CD4-positive, alpha-beta memory T cell (primary cell): ENCODE measurements around the gene PRAC1. TPM values are rescaled to one million over a fixed set of nuclear protein-coding genes. Genes with fewer than 3 reads are reported as not detected.

Experiments used
- CTCF ChIA-PET: fragments of 350-600 bp; sonication (Branson Sonifier 250); formaldehyde crosslinking; loops from one replicate; lab custom pipeline; 2021; ENCODE audit warnings: inconsistent platforms; ENCODE audit not compliant: partially characterized antibody; lab: Charles Lee
- POLR2A ChIA-PET: fragments of 350-600 bp; sonication (Branson Sonifier 250); formaldehyde crosslinking; loops from one replicate; lab custom pipeline; 2021; ENCODE audit not compliant: partially characterized antibody; lab: Charles Lee
- DNase-seq, 5 donors: peaks; one replicate each; pipeline versions ENCODE4 v3.0.0 to v3.0.0-alpha.2; 2020 to 2022; ENCODE audit warnings: mixed read lengths in 1 of 5
- H3K27ac ChIP-seq: one replicate; pipeline ENCODE4 v1.7.0; 2013; ENCODE audit warnings: low read depth, low read length
- H3K27me3 ChIP-seq: 2 replicates; pipeline ENCODE4 v1.7.0; 2013; ENCODE audit warnings: mild to moderate bottlenecking, low read length, moderate library complexity; ENCODE audit not compliant: insufficient read depth
- H3K36me3 ChIP-seq: 2 replicates; pipeline ENCODE4 v1.7.0; 2013; ENCODE audit warnings: mild to moderate bottlenecking, low read length, moderate library complexity; ENCODE audit not compliant: insufficient read depth
- H3K4me1 ChIP-seq: 2 replicates; pipeline ENCODE4 v1.7.0; 2013; ENCODE audit warnings: mild to moderate bottlenecking, low read length, moderate library complexity; ENCODE audit not compliant: insufficient read depth
- H3K4me3 ChIP-seq, 2 donors: one replicate each; pipeline ENCODE4 v1.7.0; 2013; ENCODE audit warnings: low read length in 2 of 2, mild to moderate bottlenecking in 1 of 2
- H3K9me3 ChIP-seq, 2 donors: one replicate each; pipeline ENCODE4 v1.7.0; 2013; ENCODE audit warnings: low read length in 2 of 2, control low read depth in 1 of 2; ENCODE audit not compliant: control insufficient read depth in 1 of 2
- H3K27ac Mint-ChIP-seq, 7 donors: one replicate each; pipeline ENCODE4 v1.8.0; 2020 to 2021; ENCODE audit warnings: mixed read lengths in 7 of 7, mild to moderate bottlenecking in 6 of 7, inconsistent platforms in 3 of 7, moderate library complexity in 3 of 7
- H3K27me3 Mint-ChIP-seq, 2 donors: one replicate each; pipeline ENCODE4 v1.8.0; 2020 to 2021; ENCODE audit warnings: mixed read lengths in 2 of 2
- H3K36me3 Mint-ChIP-seq, 2 donors: one replicate each; pipeline ENCODE4 v1.8.0; 2020 to 2021; ENCODE audit warnings: mixed read lengths in 2 of 2, inconsistent platforms in 1 of 2, mild to moderate bottlenecking in 1 of 2
- H3K4me1 Mint-ChIP-seq, 4 donors: one replicate each; pipeline ENCODE4 v1.8.0; 2020 to 2021; ENCODE audit warnings: mixed read lengths in 4 of 4, mild to moderate bottlenecking in 1 of 4
- H3K4me3 Mint-ChIP-seq, 8 donors: one replicate each; pipeline ENCODE4 v1.8.0; 2020 to 2021; ENCODE audit warnings: mixed read lengths in 8 of 8, mild to moderate bottlenecking in 7 of 8, moderate library complexity in 6 of 8, inconsistent platforms in 3 of 8
- H3K9me3 Mint-ChIP-seq, 8 donors: one replicate each; pipeline ENCODE4 v1.8.0; 2020 to 2021; ENCODE audit warnings: mixed read lengths in 8 of 8, mild to moderate bottlenecking in 5 of 8, inconsistent platforms in 3 of 8, moderate library complexity in 1 of 8
- intact Hi-C: fragments of 100-400 bp; cut with micrococcal nuclease; formaldehyde crosslinking; loops from one replicate; pipeline ENCODE4 v1.15.1; 2023
- polyA plus RNA-seq, 2 donors: library from polyadenylated mRNA; unstranded; fragments of 300-500 nt; fragmentation: Illumina TruSeq; gene quantifications; one replicate each; pipeline ENCODE4 v1.2.3, GENCODE V29; 2021
- total RNA-seq, 2 experiments: library from RNA; stranded (reverse); gene quantifications; one replicate each; pipeline ENCODE4 v1.2.3, GENCODE V29; 2021

Gene PRAC1
- total and polyA plus RNA-seq, 4 experiments from 2014 or later, result not detected

DNA sequence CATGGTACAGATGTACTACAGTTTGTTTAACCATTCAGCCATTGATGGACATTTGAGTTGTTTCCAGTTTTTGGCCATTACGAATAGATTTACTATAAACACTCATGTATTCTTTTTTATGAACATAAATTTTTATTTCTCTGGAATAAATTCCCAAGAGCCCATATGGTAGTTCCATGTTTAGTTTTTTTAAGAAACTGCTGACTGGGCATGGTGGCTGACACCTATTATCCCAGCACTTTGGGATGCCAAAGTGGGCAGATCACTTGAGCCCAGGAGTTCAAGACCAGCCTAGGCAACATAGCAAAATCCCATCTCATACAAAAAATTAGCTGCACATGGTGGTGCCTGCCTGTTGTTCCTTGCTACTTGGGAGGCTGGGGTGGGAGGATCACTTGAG lies 30.3 kb downstream of the PRAC1 start:
- Histone ChIP-seq H3K4me1 (no peaks in the 10 kb centered on the region), H3K36me3 (no peaks in the 10 kb centered on the region), H3K27me3 (peaks cover 7% of the 10 kb centered on the region), H3K4me3 (no peak overlapping the region), H3K27ac (no peak overlapping the region), H3K9me3 (no peaks in the 10 kb centered on the region)
- CTCF ChIA-PET, result interaction anchor here (1.7 kb wide), 1 partner anchor 11 kb away, joined by 3 read pairs; no protein-coding TSS in a partner anchor
- intact Hi-C loops, result no loop called here
- H3K9me3 Mint-ChIP-seq, result peaks cover 0 to 17% (median 6%) of the 10 kb centered on the region in 8 donors
- peaks cover 21 to 22% of the 10 kb centered on the region in 2 donors for H3K27me3 Mint-ChIP-seq
- DNase-seq, result no peak
- H3K4me1 Mint-ChIP-seq, result no peaks in the 10 kb centered on the region
- peaks cover 0 to 3% of the 10 kb centered on the region in 2 donors for H3K36me3 Mint-ChIP-seq
- POLR2A ChIA-PET, result no interaction called here
- no peak overlapping the region for H3K27ac Mint-ChIP-seq
- H3K4me3 Mint-ChIP-seq, result no peak overlapping the region

DNA sequence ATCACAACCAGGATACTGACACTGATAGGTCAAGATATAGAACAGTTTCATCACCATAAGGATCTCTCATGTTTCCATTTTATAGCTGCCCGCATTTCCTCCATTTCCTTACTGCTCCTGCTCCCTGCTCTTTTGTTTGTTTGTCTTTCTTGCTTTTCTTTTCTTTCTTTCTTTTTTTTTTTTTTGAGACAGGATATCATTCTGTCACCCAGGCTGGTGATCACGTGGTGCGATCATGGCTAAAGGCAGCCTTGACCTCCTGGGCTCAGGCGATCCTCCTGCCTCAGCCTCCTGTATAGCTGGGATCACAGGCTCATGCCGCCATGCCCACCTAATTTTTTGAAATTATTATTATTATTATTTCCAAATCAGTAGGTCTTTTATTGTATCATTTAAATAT lies 31.7 kb downstream of the PRAC1 start:
- Histone ChIP-seq H3K9me3 (no peaks in the 10 kb centered on the region), H3K36me3 (no peaks in the 10 kb centered on the region), H3K27me3 (peaks cover 7% of the 10 kb centered on the region), H3K27ac (no peak overlapping the region), H3K4me1 (no peaks in the 10 kb centered on the region), H3K4me3 (no peak overlapping the region)
- CTCF ChIA-PET, result interaction anchor here (4.4 kb wide), 1 partner anchor 12 kb away, joined by 37 read pairs; no protein-coding TSS in a partner anchor
- no peak overlapping the region for H3K4me3 Mint-ChIP-seq
- H3K27ac Mint-ChIP-seq, result no peak overlapping the region
- H3K9me3 Mint-ChIP-seq, result peaks cover 0 to 17% (median 4%) of the 10 kb centered on the region in 8 donors
- peaks cover 17% of the 10 kb centered on the region in 2 donors for H3K27me3 Mint-ChIP-seq
- no peak for DNase-seq
- intact Hi-C loops, result no loop called here
- peaks cover 0 to 3% of the 10 kb centered on the region in 2 donors for H3K36me3 Mint-ChIP-seq
- no peaks in the 10 kb centered on the region for H3K4me1 Mint-ChIP-seq
- POLR2A ChIA-PET, result no interaction called here

DNA sequence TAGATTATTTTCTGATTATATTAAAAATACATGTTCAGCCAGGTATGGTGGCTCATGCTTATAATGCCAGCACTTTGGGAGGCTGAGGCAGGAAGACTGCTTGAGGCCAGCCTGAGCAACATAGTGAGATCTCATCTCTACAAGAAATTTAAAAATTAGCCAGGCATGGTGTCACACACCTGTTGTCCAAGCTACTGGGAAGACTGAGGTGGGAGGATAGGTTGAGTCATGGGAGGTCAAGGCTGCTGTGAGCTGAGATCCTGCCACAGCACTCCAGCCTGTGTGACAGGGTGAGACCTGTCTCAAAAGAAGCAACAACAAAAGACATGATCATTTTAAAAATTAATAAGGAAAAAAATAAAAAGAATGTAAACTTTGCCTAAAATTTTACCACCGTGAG lies 40.7 kb downstream of the PRAC1 start:
- H3K36me3 ChIP-seq, result no peaks in the 10 kb centered on the region
- peaks cover 8% of the 10 kb centered on the region for H3K4me1 ChIP-seq
- H3K9me3 Mint-ChIP-seq, result no peaks in the 10 kb centered on the region
- no peak overlapping the region for H3K4me3 Mint-ChIP-seq
- H3K9me3 ChIP-seq, result no peaks in the 10 kb centered on the region
- no peaks in the 10 kb centered on the region for H3K36me3 Mint-ChIP-seq
- H3K4me1 Mint-ChIP-seq, result peaks cover 0 to 2% (median under 1%) of the 10 kb centered on the region in 4 donors
- DNase-seq, result no peak
- H3K27ac ChIP-seq, result no peak overlapping the region
- CTCF ChIA-PET, result interaction anchor here (0.8 to 8.7 kb wide), 3 partner anchors 11 to 202 kb away, joined by 3 to 159 read pairs (median 3); no protein-coding TSS in a partner anchor
- peaks cover 21 to 37% of the 10 kb centered on the region in 2 donors for H3K27me3 Mint-ChIP-seq
- POLR2A ChIA-PET, result no interaction called here
- no peak overlapping the region for H3K27ac Mint-ChIP-seq
- intact Hi-C loops, result no loop called here
- H3K4me3 ChIP-seq, result no peak overlapping the region
- H3K27me3 ChIP-seq, result peaks cover 7% of the 10 kb centered on the region

DNA sequence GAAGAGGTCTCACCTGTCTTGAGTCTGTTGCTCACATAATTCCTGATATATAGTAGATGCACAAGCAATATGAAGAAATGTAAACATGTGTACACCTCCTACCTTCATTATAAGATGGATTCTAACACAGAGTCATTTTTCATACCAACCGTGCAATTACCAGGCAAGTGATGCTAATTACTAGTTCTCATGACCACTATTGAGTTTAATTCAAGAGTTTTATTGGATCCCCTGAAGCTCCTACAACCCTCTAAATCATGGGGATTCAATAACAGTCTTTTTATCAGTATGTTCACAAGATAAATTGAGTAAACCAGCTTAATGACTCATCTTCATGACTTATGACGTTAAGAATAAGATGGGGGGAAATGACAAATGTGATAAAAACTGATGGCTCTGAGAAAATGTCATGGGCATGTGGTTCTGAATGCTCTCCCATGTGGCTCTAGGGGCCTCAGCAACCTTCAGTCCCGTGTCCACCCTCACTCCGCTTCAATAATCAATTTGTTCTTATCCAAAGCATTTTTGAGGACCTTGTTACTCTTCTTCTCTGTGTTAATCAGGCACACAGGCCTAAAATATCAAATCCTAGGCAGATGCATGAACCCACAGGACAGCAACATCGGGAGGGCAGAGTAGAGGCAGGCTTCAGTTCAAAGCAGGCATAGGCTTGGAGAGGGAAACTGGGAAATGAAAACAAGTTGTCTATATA lies 42.8 kb downstream of the PRAC1 start:
- no peak overlapping the region for H3K4me3 ChIP-seq
- intact Hi-C loops, result loop anchor here (2.0 to 5.0 kb wide), 3 partner anchors 113 to 549 kb away; no protein-coding TSS in a partner anchor
- Mint-ChIP-seq H3K36me3 (no peaks in the 10 kb centered on the region), H3K4me3 (no peak overlapping the region), H3K4me1 (peaks cover 0 to 2% (median under 1%) of the 10 kb centered on the region in 4 donors), H3K27me3 (peaks cover 25 to 41% of the 10 kb centered on the region in 2 donors), H3K27ac (no peak overlapping the region), H3K9me3 (no peaks in the 10 kb centered on the region)
- H3K36me3 ChIP-seq, result no peaks in the 10 kb centered on the region
- H3K9me3 ChIP-seq, result no peaks in the 10 kb centered on the region
- POLR2A ChIA-PET, result interaction anchor here (1.3 kb wide), 1 partner anchor 199 kb away, joined by 9 read pairs; no protein-coding TSS in a partner anchor
- peaks cover 8% of the 10 kb centered on the region for H3K4me1 ChIP-seq
- CTCF ChIA-PET, result interaction anchor here (0.8 to 8.7 kb wide), 24 partner anchors 9 to 353 kb away, joined by 3 to 159 read pairs (median 6); no protein-coding TSS in a partner anchor
- no peak for DNase-seq
- peaks cover 7% of the 10 kb centered on the region for H3K27me3 ChIP-seq
- H3K27ac ChIP-seq, result no peak overlapping the region

DNA sequence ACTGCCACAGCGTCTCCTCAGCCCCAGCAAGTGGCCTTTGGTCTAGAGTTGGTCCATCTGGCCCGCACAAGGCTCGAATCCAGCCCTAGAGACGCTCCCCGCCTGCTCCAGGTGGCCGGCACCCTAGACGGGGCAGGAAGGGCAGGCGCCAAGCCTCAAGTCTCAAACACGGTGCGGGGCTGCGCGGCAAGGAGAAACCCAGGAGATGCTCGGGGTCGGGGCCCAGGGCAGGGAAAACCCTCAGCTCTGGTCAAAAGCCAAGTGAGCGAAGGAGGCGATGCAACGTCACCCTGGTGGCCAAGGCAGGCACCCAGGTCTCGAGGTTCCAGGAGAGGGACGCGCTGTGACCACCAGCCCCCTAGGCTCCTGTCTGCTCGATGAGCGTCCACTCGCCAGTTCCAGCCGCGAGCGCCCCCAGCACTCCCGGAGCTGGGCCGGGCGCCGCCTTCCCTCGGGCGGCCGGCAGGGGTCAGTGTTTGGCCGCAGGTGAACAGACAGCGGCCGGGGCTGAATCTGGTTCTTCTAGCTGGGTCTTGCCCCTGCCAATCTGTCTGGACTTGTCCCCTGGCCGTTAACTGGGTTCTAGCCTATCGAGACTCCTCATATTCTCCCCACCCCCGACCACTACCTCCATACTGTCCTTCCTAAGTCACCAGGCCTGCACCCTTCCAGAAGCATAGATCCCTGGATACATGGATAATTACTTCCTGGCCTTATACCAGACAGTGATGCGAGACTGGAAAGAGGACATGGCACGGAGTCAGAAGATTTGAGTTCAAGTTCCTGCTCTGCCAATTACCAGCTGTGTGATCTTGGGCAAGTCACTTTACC lies 44.0 kb downstream of the PRAC1 start:
- H3K4me1 Mint-ChIP-seq, result peaks cover 0 to 2% (median under 1%) of the 10 kb centered on the region in 4 donors
- peaks cover 28 to 40% of the 10 kb centered on the region in 2 donors for H3K27me3 Mint-ChIP-seq
- H3K9me3 ChIP-seq, result no peaks in the 10 kb centered on the region
- H3K36me3 Mint-ChIP-seq, result no peaks in the 10 kb centered on the region
- DNase-seq, result peak; percentile 56 to 68 (median 59)
- CTCF ChIA-PET, result interaction anchor here (0.6 to 8.7 kb wide), 42 partner anchors 9 to 399 kb away, joined by 3 to 159 read pairs (median 3); no protein-coding TSS in a partner anchor
- H3K27ac Mint-ChIP-seq, result peak overlapping the region in 2 of 7 donors; percentile 47 to 68
- H3K27me3 ChIP-seq, result peaks cover 7% of the 10 kb centered on the region
- intact Hi-C loops, result loop anchor here (1.0 to 5.0 kb wide), 5 partner anchors 114 to 550 kb away; no protein-coding TSS in a partner anchor
- POLR2A ChIA-PET, result interaction anchor here (0.7 to 1.3 kb wide), 3 partner anchors 39 to 213 kb away, joined by 3 to 9 read pairs (median 3); no protein-coding TSS in a partner anchor
- no peaks in the 10 kb centered on the region for H3K36me3 ChIP-seq
- H3K4me3 ChIP-seq, result no peak overlapping the region
- peaks cover 8% of the 10 kb centered on the region for H3K4me1 ChIP-seq
- no peaks in the 10 kb centered on the region for H3K9me3 Mint-ChIP-seq
- no peak overlapping the region for H3K27ac ChIP-seq
- H3K4me3 Mint-ChIP-seq, result peak overlapping the region in 4 of 8 donors; percentile 44 to 62 (median 52)

DNA sequence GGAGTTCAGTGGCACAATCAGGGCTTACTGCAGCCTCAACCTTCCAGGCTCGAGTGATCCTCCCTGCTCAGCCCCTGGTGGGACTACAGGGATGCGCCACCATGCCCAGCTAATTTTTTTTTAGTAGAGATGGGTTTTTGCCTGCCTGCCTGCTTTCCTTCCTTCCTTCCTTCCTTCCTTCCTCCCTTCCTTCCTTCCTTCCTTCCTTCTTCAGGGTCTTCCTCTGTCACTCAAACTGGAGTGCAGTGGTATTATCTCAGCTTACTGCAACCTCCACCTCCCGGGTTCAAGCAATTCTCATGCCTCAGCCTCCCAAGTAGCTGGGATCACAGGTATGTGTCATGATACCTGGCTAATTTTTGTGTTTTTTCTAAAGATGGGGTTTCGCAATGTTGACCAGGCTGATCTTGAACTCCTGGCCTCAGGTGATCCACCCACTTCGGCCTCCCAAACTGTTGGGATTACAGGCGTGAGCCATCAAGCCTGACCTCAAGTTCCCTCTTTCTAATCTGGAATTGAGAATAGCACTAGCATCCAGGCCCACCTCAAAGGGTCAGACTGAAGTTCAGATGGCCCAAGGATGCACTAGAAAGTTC lies 45.3 kb downstream of the PRAC1 start:
- no peak for DNase-seq
- ChIA-PET POLR2A (no interaction called here), CTCF (interaction anchor here (1.9 to 8.7 kb wide), 5 partner anchors 12 to 207 kb away, joined by 5 to 159 read pairs (median 20); no protein-coding TSS in a partner anchor)
- no peaks in the 10 kb centered on the region for H3K36me3 ChIP-seq
- peaks cover 8% of the 10 kb centered on the region for H3K4me1 ChIP-seq
- no peaks in the 10 kb centered on the region for H3K9me3 ChIP-seq
- Mint-ChIP-seq H3K27me3 (peaks cover 25 to 36% of the 10 kb centered on the region in 2 donors), H3K36me3 (no peaks in the 10 kb centered on the region), H3K9me3 (no peaks in the 10 kb centered on the region), H3K27ac (no peak overlapping the region), H3K4me1 (peaks cover 0 to 2% (median under 1%) of the 10 kb centered on the region in 4 donors), H3K4me3 (no peak overlapping the region)
- intact Hi-C loops, result loop anchor here (5.0 kb wide), 1 partner anchor 115 kb away; no protein-coding TSS in a partner anchor
- H3K4me3 ChIP-seq, result no peak overlapping the region
- H3K27me3 ChIP-seq, result peaks cover 4% of the 10 kb centered on the region
- no peak overlapping the region for H3K27ac ChIP-seq
